Neural progenitor cell (in vitro differentiated cells): ENCODE data around the gene TASP1. TPM values are rescaled to one million over a fixed set of nuclear protein-coding genes. Genes with fewer than 3 reads are reported as not detected.

ENCODE experiments used
- DNase-seq: peaks from one replicate; pipeline ENCODE4 v3.0.0-alpha.2; 2016; ENCODE audit warnings: low spot score
- H2AFZ ChIP-seq: fragments of 200-600 bp; sonication (generic); replicated peaks from 2 replicates; pipeline ENCODE4 v1.6.1; 2016; ENCODE audit warnings: antibody characterized with exemption
- H3F3A ChIP-seq: fragments of 200-600 bp; sonication (generic); 2 replicates; pipeline ENCODE4 v1.6.1; 2016; ENCODE audit warnings: antibody characterized with exemption, low read depth
- H3K27ac ChIP-seq: fragments of 200-600 bp; sonication (generic); 2 replicates; pipeline ENCODE4 v1.5.1; 2016; ENCODE audit warnings: mild to moderate bottlenecking
- H3K27me3 ChIP-seq: fragments of 200-600 bp; sonication (generic); 2 replicates; pipeline ENCODE4 v1.6.1; 2016; ENCODE audit warnings: mild to moderate bottlenecking, moderate library complexity
- H3K36me3 ChIP-seq: fragments of 200-600 bp; sonication (generic); 2 replicates; pipeline ENCODE4 v1.5.1; 2016
- H3K4me1 ChIP-seq: fragments of 200-600 bp; sonication (generic); 2 replicates; pipeline ENCODE4 v1.6.1; 2016; ENCODE audit warnings: mixed run types
- H3K4me2 ChIP-seq: fragments of 200-600 bp; sonication (generic); 2 replicates; pipeline ENCODE4 v1.6.1; 2016
- H3K4me3 ChIP-seq: fragments of 200-600 bp; sonication (generic); 2 replicates; pipeline ENCODE4 v1.5.1; 2016
- H3K79me2 ChIP-seq: fragments of 200-600 bp; sonication (generic); 2 replicates; pipeline ENCODE4 v1.6.1; 2016; ENCODE audit warnings: low read depth
- H3K9ac ChIP-seq: fragments of 200-600 bp; sonication (generic); 2 replicates; pipeline ENCODE4 v1.6.1; 2016
- H3K9me3 ChIP-seq: fragments of 200-600 bp; sonication (generic); 2 replicates; pipeline ENCODE4 v1.5.1; 2016; ENCODE audit warnings: low read depth
- H4K20me1 ChIP-seq: fragments of 200-600 bp; sonication (generic); 2 replicates; pipeline ENCODE4 v1.6.1; 2016; ENCODE audit warnings: low read depth
- H3K27ac Mint-ChIP-seq: 3 replicates; pipeline ENCODE4 v1.8.0; 2021; ENCODE audit warnings: mixed read lengths
- H3K27me3 Mint-ChIP-seq: 2 replicates; pipeline ENCODE4 v1.8.0; 2022; ENCODE audit warnings: low read depth, mild to moderate bottlenecking, inconsistent platforms, moderate library complexity, mixed read lengths; ENCODE audit not compliant: insufficient read depth
- H3K36me3 Mint-ChIP-seq: 3 replicates; pipeline ENCODE4 v1.8.0; 2021; ENCODE audit warnings: mixed read lengths
- H3K4me1 Mint-ChIP-seq: 3 replicates; pipeline ENCODE4 v1.8.0; 2021; ENCODE audit warnings: mixed read lengths
- H3K4me3 Mint-ChIP-seq: 3 replicates; pipeline ENCODE4 v1.8.0; 2021; ENCODE audit warnings: mild to moderate bottlenecking, moderate library complexity, mixed read lengths
- H3K9me3 Mint-ChIP-seq: 3 replicates; pipeline ENCODE4 v1.8.0; 2020; ENCODE audit warnings: mixed read lengths
- CTCF ChIP-seq: fragments of 200-600 bp; sonication (generic); IDR thresholded peaks from 2 replicates; pipeline ENCODE4 v1.5.1; 2017; ENCODE audit warnings: antibody characterized with exemption, mild to moderate bottlenecking
- EZH2 ChIP-seq: fragments of 200-600 bp; sonication (generic); IDR thresholded peaks from 2 replicates; pipeline ENCODE4 v1.6.1; 2017; ENCODE audit warnings: antibody characterized with exemption, mild to moderate bottlenecking, moderate library complexity
- EZH2phosphoT487 ChIP-seq: fragments of 200-600 bp; sonication (generic); IDR thresholded peaks from 2 replicates; pipeline ENCODE4 v1.6.1; 2017; ENCODE audit warnings: antibody characterized with exemption
- total RNA-seq: library from RNA; depleted of rRNA; stranded (reverse); fragments of >200 nt; gene quantifications from 2 replicates; pipeline ENCODE4 v1.2.3, GENCODE V29; 2015; ENCODE audit warnings: low replicate concordance

Gene TASP1
- total RNA-seq, 1 donor from 2014 or later, result 9.6 TPM

GRCh38 chr20:13494019-13494418 is 144.7 kb downstream of the TASP1 start:
- Histone ChIP-seq H3K27me3 (no peaks in the 10 kb centered on the region), H3K9me3 (no peaks in the 10 kb centered on the region), H3K4me1 (peaks cover 33% of the 10 kb centered on the region), H3F3A (peaks cover 14% of the 10 kb centered on the region), H3K36me3 (no peaks in the 10 kb centered on the region), H3K27ac (no peak overlapping the region), H4K20me1 (no peaks in the 10 kb centered on the region), H3K4me3 (no peak overlapping the region), H3K4me2 (peak overlapping the region; percentile 77), H3K9ac (no peak overlapping the region), H2AFZ (no peak overlapping the region), H3K79me2 (no peaks in the 10 kb centered on the region)
- DNase-seq, result no peak
- peaks cover 11% of the 10 kb centered on the region for H3K36me3 Mint-ChIP-seq
- peaks cover 26% of the 10 kb centered on the region for H3K4me1 Mint-ChIP-seq
- H3K4me3 Mint-ChIP-seq, result no peak overlapping the region
- peaks cover 2% of the 10 kb centered on the region for H3K27me3 Mint-ChIP-seq
- TF ChIP-seq CTCF (no peak), EZH2phosphoT487 (no peak), EZH2 (no peak)
- H3K9me3 Mint-ChIP-seq, result peaks cover 22% of the 10 kb centered on the region
- H3K27ac Mint-ChIP-seq, result no peak overlapping the region

- no peaks in the 10 kb centered on the region for H3K36me3 ChIP-seq
- H3K9ac ChIP-seq, result no peak overlapping the region
- DNase-seq, result peak; percentile 23
- H3K9me3 ChIP-seq, result no peaks in the 10 kb centered on the region
- Mint-ChIP-seq H3K27ac (no peak overlapping the region), H3K4me3 (no peak overlapping the region), H3K36me3 (peaks cover 8% of the 10 kb centered on the region), H3K4me1 (peaks cover 26% of the 10 kb centered on the region), H3K9me3 (peaks cover 17% of the 10 kb centered on the region), H3K27me3 (peaks cover 2% of the 10 kb centered on the region)
- H3K4me3 ChIP-seq, result no peak overlapping the region
- peak overlapping the region; percentile 77 for H3K4me2 ChIP-seq
- H3F3A ChIP-seq, result peaks cover 14% of the 10 kb centered on the region
- H4K20me1 ChIP-seq, result no peaks in the 10 kb centered on the region
- peak overlapping the region; percentile 38 for H3K27ac ChIP-seq
- no peaks in the 10 kb centered on the region for H3K27me3 ChIP-seq
- H3K79me2 ChIP-seq, result no peaks in the 10 kb centered on the region
- peaks cover 33% of the 10 kb centered on the region for H3K4me1 ChIP-seq
- TF ChIP-seq CTCF, result no peak
- no peak for TF ChIP-seq EZH2
- no peak for TF ChIP-seq EZH2phosphoT487
- H2AFZ ChIP-seq, result no peak overlapping the region
These were observed 145.6 kb downstream of the TASP1 start for GRCh38 chr20:13493143-13493542.

DNA sequence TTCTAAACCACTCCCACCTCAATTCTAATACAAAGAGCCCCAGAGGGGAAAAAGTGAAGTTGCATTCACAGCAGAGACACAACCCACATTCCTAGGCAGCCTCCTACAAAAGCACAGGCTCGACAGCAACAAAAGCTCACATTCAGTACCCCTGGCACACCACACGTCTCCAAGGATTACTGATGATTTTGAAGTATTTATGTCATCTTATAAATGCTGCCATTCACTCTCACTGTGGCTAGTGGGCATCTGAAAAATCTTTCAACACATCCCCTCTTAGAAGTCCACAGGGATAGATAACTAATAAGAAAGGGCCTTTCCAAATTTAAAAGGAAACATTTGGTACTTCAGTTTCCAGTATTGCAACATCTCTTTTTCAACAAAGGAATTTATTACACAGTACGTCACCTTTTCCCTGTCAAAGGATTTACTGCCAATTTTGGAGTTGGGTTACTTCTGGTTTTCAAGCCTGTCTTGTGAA is 146.7 kb downstream of the TASP1 start:
- H3K4me3 ChIP-seq, result peak overlapping the region; percentile 26
- Mint-ChIP-seq H3K36me3 (peaks cover 6% of the 10 kb centered on the region), H3K9me3 (peaks cover 7% of the 10 kb centered on the region), H3K27me3 (peaks cover 2% of the 10 kb centered on the region), H3K27ac (peak overlapping the region; percentile 10), H3K4me3 (no peak overlapping the region), H3K4me1 (peaks cover 26% of the 10 kb centered on the region)
- no peaks in the 10 kb centered on the region for H3K36me3 ChIP-seq
- no peak overlapping the region for H3K9ac ChIP-seq
- no peaks in the 10 kb centered on the region for H4K20me1 ChIP-seq
- no peaks in the 10 kb centered on the region for H3K9me3 ChIP-seq
- H3K27me3 ChIP-seq, result no peaks in the 10 kb centered on the region
- DNase-seq, result peak; percentile 85
- peak overlapping the region; percentile 77 for H3K4me2 ChIP-seq
- H3K4me1 ChIP-seq, result peaks cover 33% of the 10 kb centered on the region
- no peaks in the 10 kb centered on the region for H3K79me2 ChIP-seq
- H2AFZ ChIP-seq, result no peak overlapping the region
- H3F3A ChIP-seq, result peaks cover 14% of the 10 kb centered on the region
- peak overlapping the region; percentile 79 for H3K27ac ChIP-seq
- TF ChIP-seq CTCF (peak; percentile 9), EZH2phosphoT487 (no peak)
